Activated CD4-positive, alpha-beta memory T cell treated with anti-CD3 and anti-CD28 coated beads, Interleukin-2, amount 10 ng/mL, durations not matched to agents 7 days and 5 days (primary cell): ENCODE results near the gene RGS14. TPM values are rescaled to one million over a fixed set of nuclear protein-coding genes. Genes with fewer than 3 reads are reported as not detected.

Source experiments
- CTCF ChIA-PET: fragments of 350-600 bp; sonication (Branson Sonifier 250); formaldehyde crosslinking; loops from one replicate; lab custom pipeline; 2021; ENCODE audit warnings: antibody characterized with exemption, inconsistent platforms; lab: Charles Lee
- POLR2A ChIA-PET: fragments of 350-600 bp; sonication (Branson Sonifier 250); formaldehyde crosslinking; loops from one replicate; lab custom pipeline; 2021; ENCODE audit warnings: antibody characterized with exemption; lab: Charles Lee
- DNase-seq: peaks from one replicate; pipeline ENCODE4 v3.0.0-alpha.2; 2020
- H3K27ac Mint-ChIP-seq: one replicate; pipeline ENCODE4 v1.8.0; 2021; ENCODE audit warnings: mild to moderate bottlenecking, mixed read lengths
- H3K27me3 Mint-ChIP-seq: one replicate; pipeline ENCODE4 v1.8.0; 2021; ENCODE audit warnings: mixed read lengths
- H3K36me3 Mint-ChIP-seq: one replicate; pipeline ENCODE4 v1.8.0; 2021; ENCODE audit warnings: low read depth, mixed read lengths
- H3K4me1 Mint-ChIP-seq: one replicate; pipeline ENCODE4 v1.8.0; 2021; ENCODE audit warnings: mixed read lengths
- H3K4me3 Mint-ChIP-seq: one replicate; pipeline ENCODE4 v1.8.0; 2021; ENCODE audit warnings: mild to moderate bottlenecking, mixed read lengths
- H3K9me3 Mint-ChIP-seq: one replicate; pipeline ENCODE4 v1.8.0; 2021; ENCODE audit warnings: mixed read lengths
- total RNA-seq, 2 experiments: library from RNA; stranded (reverse); gene quantifications; one replicate each; pipeline ENCODE4 v1.2.3, GENCODE V29; 2021

The RGS14 gene, protein sequence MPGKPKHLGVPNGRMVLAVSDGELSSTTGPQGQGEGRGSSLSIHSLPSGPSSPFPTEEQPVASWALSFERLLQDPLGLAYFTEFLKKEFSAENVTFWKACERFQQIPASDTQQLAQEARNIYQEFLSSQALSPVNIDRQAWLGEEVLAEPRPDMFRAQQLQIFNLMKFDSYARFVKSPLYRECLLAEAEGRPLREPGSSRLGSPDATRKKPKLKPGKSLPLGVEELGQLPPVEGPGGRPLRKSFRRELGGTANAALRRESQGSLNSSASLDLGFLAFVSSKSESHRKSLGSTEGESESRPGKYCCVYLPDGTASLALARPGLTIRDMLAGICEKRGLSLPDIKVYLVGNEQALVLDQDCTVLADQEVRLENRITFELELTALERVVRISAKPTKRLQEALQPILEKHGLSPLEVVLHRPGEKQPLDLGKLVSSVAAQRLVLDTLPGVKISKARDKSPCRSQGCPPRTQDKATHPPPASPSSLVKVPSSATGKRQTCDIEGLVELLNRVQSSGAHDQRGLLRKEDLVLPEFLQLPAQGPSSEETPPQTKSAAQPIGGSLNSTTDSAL
- 100 to 1,000 TPM; 103 to 107 TPM for total RNA-seq

DNA sequence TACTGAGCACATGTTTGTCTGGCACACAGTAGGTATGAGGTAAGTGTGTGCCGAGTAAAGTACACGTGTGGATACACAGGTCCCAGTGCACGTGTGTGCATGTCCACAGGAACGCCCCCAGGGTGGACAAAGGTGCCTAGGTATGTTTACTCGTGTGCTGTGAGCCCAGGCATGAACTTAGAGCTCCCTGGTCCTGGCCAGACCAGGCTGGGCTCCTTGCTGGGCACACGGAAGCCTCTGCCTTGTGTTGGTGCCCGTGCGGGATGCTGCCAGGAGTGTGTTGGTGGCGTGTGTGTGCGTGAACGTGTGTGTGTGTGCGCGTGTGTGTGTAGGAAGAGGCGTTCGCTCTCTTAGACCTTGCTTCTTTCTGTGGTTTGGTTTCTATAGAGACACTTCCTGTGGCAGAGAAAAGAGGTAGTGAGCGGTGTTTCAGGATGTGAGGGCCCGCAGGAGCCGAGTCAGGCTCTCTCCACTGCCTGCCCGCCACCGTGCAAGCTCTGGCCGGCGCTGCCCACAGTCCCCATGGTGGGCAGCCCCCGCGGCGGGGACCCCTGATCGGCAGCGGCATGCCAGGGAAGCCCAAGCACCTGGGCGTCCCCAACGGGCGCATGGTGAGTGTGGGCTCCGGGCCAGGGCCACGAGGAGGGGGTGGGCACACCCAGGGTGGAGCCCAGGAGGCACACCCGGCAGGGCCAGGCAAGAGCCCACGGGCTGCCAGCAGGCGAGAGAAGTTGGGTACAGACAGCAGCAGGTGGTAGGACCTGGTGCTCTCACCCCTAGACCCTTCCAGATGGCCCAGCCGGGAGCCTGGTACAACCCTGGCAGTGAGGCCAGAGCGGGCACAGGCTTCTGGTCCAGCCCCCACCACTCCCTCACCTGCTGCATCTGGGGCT is at the start of gene RGS14:
Gene RGS14, plus strand, starts transcription at position 466 of the 893 bp plus-strand sequence. Its CDS starts 101 bp downstream, at position 567.
- CTCF ChIA-PET: interaction anchor here (0.7 to 5.8 kb wide), 7 partner anchors 13 to 144 kb away, joined by 3 to 47 read pairs (median 4); no protein-coding TSS in a partner anchor
- peak; percentile 74 for DNase-seq
- Mint-ChIP-seq H3K27ac (peak within 1 kb of the TSS; percentile 70), H3K9me3 (peaks cover 18% of the 10 kb centered on the region), H3K27me3 (no peaks in the 10 kb centered on the region), H3K36me3 (peaks cover 49% of the 10 kb centered on the region), H3K4me1 (peaks cover 81% of the 10 kb centered on the region), H3K4me3 (peak within 1 kb of the TSS; percentile 95)
- POLR2A ChIA-PET: interaction anchor here (1.1 to 8.7 kb wide), 9 partner anchors 9 to 98 kb away, joined by 3 to 62 read pairs (median 6); no protein-coding TSS in a partner anchor

DNA sequence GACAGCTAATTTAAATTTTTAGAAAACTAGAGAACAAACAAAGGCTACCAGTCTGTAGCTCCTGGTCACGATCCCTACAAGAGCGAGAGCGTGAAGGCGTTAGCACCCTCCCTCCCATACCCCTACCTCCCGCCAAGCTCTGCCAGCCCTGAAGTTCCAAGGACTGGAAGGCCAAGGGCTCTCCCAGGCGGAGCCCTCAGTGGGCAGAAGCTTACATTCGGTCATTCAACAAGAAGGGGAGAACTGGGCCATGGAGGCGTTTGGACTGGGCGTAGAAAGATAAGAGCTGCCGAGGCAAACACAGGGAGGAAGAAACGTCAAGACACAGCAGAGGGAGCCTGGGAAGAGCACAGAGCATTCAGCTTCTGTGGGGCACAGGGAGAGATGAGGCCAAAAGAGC is 49.0 kb upstream of the RGS14 start:
- Mint-ChIP-seq H3K27ac (peak overlapping the region; percentile 38), H3K4me1 (peaks cover 70% of the 10 kb centered on the region), H3K9me3 (no peaks in the 10 kb centered on the region), H3K4me3 (peak overlapping the region; percentile 21), H3K27me3 (no peaks in the 10 kb centered on the region), H3K36me3 (peaks cover 65% of the 10 kb centered on the region)
- DNase-seq: no peak
- POLR2A ChIA-PET: interaction anchor here (1.2 to 6.2 kb wide), 6 partner anchors 7 to 147 kb away, joined by 4 to 68 read pairs (median 12); partner anchors contain the start of genes GRK6, LMAN2, PRELID1 and RAB24
- CTCF ChIA-PET: interaction anchor here (0.7 to 4.0 kb wide), 21 partner anchors 10 to 648 kb away, joined by 3 to 43 read pairs (median 5); partner anchors contain the start of genes GRK6, LMAN2 and PDLIM7

DNA sequence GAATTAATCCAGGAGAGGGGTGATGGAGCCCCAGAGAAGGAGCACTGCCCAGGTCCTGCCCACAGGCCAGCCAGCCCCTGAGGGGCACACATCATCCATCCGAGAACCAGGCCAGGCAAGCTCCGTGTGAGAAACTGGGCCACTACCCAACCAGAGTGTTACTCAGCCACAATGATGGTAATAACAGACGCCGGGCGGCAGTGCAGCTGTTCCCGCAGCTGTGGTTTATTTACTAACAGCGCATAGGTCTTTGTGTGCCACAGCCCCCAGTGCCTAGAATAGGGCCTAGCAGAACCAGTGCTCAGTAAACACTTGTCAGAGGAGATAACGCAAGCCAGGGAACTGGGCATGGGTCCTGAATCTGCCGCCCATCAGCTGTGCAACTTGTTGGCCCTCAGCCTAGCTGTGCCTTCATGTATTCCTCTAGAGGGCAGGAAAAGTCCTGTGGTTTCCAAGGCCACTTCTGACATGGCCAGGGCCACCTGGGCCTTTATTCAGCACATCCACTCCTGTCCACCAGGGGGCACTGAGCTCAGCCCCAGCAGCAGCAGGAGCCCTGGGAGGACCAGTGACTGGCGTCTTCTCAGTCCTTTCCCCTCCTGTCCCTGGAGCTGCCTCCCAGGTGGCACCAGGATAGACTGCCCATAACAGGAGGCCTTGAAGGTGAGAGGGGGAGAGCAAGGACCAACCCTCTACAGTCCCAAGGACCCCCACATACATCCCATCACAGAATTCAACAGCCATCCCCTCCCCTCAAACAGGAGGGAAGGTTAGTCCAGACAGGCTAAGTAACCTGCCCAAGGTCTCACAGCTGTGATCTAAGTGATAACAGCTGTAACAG is 48.2 kb upstream of the RGS14 start:
- ChIA-PET POLR2A (interaction anchor here (0.6 to 6.2 kb wide), 15 partner anchors 8 to 188 kb away, joined by 3 to 68 read pairs (median 4); partner anchors contain the start of genes GRK6, LMAN2, PDLIM7 and PRELID1), CTCF (interaction anchor here (0.6 to 4.0 kb wide), 53 partner anchors 8 to 649 kb away, joined by 3 to 43 read pairs (median 4); partner anchors contain the start of genes GRK6, LMAN2, NSD1 and PDLIM7)
- H3K9me3 Mint-ChIP-seq: no peaks in the 10 kb centered on the region
- peaks cover 73% of the 10 kb centered on the region for H3K4me1 Mint-ChIP-seq
- H3K27me3 Mint-ChIP-seq: no peaks in the 10 kb centered on the region
- H3K36me3 Mint-ChIP-seq: peaks cover 57% of the 10 kb centered on the region
- DNase-seq: peak; percentile 79
- H3K27ac Mint-ChIP-seq: peak overlapping the region; percentile 72
- H3K4me3 Mint-ChIP-seq: peak overlapping the region; percentile 94

DNA sequence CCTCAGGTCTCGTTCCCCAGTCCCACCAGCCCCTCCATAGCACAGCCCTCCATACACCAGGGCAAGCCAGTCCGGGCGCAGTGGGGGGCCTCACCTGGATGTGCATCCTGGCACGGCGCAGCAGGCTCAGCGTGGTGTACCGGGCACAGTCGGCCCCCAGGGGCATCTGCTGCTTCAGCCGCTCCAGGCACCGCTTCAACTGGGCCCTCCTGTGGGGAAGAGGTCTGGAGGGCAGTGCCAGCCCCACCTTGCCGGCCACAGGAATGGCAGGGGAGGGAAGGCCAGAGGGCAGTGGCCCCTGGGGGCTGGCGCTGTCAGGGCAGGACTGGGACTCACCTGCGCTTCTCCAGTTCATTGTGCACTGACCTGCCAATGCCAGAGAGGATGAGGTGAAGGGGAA is 47.4 kb upstream of the RGS14 start:
- peak overlapping the region; percentile 86 for H3K27ac Mint-ChIP-seq
- CTCF ChIA-PET: interaction anchor here (0.6 to 4.0 kb wide), 44 partner anchors 9 to 287 kb away, joined by 3 to 43 read pairs (median 4); partner anchors contain the start of genes DDX41, LMAN2 and NSD1
- no peaks in the 10 kb centered on the region for H3K9me3 Mint-ChIP-seq
- POLR2A ChIA-PET: interaction anchor here (0.6 to 6.2 kb wide), 16 partner anchors 9 to 419 kb away, joined by 3 to 68 read pairs (median 4); partner anchors contain the start of genes GRK6, LMAN2, PDLIM7 and PRELID1
- no peaks in the 10 kb centered on the region for H3K27me3 Mint-ChIP-seq
- peak overlapping the region; percentile 94 for H3K4me3 Mint-ChIP-seq
- peaks cover 70% of the 10 kb centered on the region for H3K4me1 Mint-ChIP-seq
- DNase-seq: no peak
- peaks cover 50% of the 10 kb centered on the region for H3K36me3 Mint-ChIP-seq

DNA sequence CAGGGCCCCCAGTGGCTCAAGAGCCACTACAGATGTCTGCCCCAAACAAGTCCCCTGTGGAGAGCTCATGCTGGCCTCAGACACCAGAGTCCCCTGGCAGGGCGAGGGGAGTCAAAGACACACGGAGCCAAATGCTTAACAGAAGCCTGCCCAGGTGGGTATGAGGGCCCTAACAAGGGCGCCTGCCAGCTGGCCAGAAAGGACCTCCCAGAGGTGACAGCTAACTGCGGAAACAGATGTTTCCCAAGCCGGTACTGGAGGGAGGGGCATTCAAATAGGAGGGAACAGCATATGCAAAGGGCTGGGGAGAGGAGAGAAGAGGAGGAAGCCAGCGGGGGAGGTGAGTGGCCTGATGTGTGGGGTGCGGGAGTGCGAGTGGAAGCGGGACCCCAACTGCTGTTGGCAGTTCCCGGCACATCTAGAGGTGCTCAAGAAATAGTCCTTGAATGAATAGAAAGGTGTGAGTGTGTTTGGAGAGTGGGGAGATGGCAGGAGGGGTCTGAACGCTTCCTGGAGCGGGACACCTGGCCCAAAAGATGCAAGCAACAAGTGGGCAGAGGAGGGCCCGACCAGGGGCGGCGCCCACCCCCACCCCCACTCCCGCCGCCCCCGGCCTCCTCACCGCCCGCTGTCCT is 46.9 kb upstream of the RGS14 start:
- H3K4me3 Mint-ChIP-seq: peak overlapping the region; percentile 94
- H3K27ac Mint-ChIP-seq: peak overlapping the region; percentile 86
- H3K27me3 Mint-ChIP-seq: no peaks in the 10 kb centered on the region
- peak; percentile 57 for DNase-seq
- POLR2A ChIA-PET: interaction anchor here (0.6 to 6.2 kb wide), 19 partner anchors 9 to 419 kb away, joined by 3 to 68 read pairs (median 4); partner anchors contain the start of genes GRK6, LMAN2, PDLIM7 and PRELID1
- CTCF ChIA-PET: interaction anchor here (0.5 to 4.0 kb wide), 26 partner anchors 10 to 287 kb away, joined by 3 to 43 read pairs (median 5); partner anchors contain the start of gene DDX41
- H3K9me3 Mint-ChIP-seq: no peaks in the 10 kb centered on the region
- H3K4me1 Mint-ChIP-seq: peaks cover 69% of the 10 kb centered on the region
- peaks cover 45% of the 10 kb centered on the region for H3K36me3 Mint-ChIP-seq

DNA sequence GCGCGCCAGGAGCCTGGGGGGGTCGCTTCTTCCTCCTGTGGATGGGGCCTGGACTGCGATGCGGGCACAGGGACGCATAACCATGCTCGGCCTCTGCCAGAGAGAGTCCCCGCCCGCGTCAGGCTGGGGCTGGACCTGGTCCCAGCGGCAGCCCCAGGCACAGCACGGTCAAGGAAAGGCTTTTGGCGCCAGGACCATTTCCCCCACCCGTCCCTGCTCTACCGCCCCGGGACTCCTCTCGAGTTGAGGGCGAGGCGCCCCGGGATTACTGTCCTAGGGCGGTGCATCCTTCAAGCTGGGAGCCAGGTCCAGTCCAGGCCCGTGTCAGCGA is 46.4 kb upstream of the RGS14 start:
- Mint-ChIP-seq H3K9me3 (no peaks in the 10 kb centered on the region), H3K36me3 (peaks cover 44% of the 10 kb centered on the region), H3K4me3 (peak overlapping the region; percentile 94), H3K27me3 (no peaks in the 10 kb centered on the region), H3K4me1 (peaks cover 69% of the 10 kb centered on the region), H3K27ac (peak overlapping the region; percentile 75)
- ChIA-PET CTCF (interaction anchor here (0.5 to 4.0 kb wide), 9 partner anchors 10 to 186 kb away, joined by 5 to 43 read pairs (median 11); partner anchors contain the start of gene PDLIM7), POLR2A (interaction anchor here (1.0 to 6.2 kb wide), 13 partner anchors 10 to 205 kb away, joined by 3 to 68 read pairs (median 11); partner anchors contain the start of genes LMAN2, PRELID1, PRR7 and RAB24)
- DNase-seq: no peak

DNA sequence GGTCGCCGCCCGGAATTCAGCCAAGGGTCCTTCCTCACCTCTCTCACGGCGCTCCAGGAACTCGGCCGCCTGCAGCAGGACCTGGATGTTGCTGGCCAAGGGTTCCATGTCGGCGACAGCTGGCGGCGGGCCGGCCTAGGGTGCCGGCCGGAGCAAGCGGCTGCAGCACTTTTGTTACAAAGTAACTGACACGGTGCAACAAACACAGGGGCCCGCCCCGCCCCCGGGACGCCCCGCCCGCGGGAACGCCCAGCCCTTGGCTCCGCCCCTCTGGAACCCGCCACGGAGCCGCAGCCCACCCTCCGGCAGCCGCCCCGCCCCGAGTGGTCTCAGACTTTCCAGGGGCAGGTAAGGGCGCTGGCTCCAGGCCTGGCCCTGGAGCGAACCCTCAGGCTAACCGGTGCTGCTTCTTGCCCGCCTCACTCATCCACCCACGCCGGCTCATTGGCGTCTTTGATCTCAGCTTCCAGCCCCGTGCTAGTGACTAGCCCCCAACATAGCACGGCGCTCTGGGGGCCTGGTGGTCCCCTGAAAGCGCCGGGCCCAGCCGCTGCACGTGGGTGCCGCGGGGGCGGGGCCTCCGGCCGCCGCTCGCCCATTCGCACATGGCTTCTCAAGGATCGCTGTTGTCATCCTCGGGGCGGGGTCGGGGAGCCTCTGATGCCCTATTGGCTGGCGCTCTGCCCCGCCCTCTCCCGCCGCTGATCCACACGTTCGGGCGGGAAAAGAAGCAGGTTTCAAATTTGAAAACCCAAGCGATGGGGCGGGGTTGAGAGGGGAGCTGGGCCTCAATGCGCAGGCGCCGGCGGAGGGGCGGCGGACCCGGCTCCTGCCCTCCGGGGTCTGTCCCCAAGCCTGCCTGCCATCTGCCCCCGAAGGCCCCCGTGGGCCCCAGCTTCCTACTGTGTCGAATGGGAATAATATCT is 45.7 kb upstream of the RGS14 start, which contains the start of gene MXD3:
Gene MXD3, minus strand, starts transcription at position 176 of the 926 bp plus-strand sequence. Its CDS starts 68 bp downstream, at position 108.
- Mint-ChIP-seq H3K27ac (peak within 1 kb of the TSS; percentile 89), H3K9me3 (no peaks in the 10 kb centered on the region), H3K4me1 (peaks cover 66% of the 10 kb centered on the region), H3K27me3 (no peaks in the 10 kb centered on the region), H3K36me3 (peaks cover 38% of the 10 kb centered on the region), H3K4me3 (peak within 1 kb of the TSS; percentile 94)
- POLR2A ChIA-PET: interaction anchor here (0.6 to 6.2 kb wide), 38 partner anchors 10 to 776 kb away, joined by 3 to 68 read pairs (median 5); partner anchors contain the start of genes GRK6, LMAN2, NSD1 and PRELID1
- CTCF ChIA-PET: interaction anchor here (0.6 to 4.0 kb wide), 23 partner anchors 8 to 201 kb away, joined by 3 to 43 read pairs (median 6); partner anchors contain the start of genes LMAN2, PDLIM7, PRELID1 and RAB24
- DNase-seq: peak; percentile 99

DNA sequence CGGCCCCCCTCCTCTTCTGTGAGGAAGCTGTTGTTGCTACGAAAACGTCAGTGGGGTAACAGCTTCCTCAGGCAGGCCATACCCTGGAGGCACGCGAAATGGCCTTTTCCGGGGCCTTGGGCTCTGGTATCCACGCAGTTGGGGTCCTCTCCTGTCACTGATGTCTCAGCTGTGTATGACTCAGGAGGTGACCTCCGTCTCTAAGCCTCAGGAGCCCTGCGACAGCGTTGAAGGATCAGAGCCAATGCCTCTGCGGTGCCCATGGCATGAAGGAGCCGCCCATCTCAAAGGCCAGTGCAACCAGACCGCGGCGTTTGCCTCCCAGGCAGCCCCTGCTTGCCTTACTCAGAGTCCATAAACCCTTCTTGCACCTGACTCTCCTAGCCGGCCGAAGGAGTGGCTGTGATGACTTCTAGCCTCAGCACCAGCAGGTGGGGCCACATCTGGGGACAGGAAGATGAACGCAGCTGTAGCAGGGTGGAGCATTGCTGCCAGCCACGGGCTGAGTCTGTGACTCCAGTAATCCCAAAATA is 45.0 kb upstream of the RGS14 start:
- CTCF ChIA-PET: interaction anchor here (0.6 to 2.7 kb wide), 22 partner anchors 9 to 201 kb away, joined by 3 to 24 read pairs (median 6); partner anchors contain the start of genes LMAN2, PDLIM7, PRELID1 and RAB24
- peak overlapping the region; percentile 89 for H3K27ac Mint-ChIP-seq
- H3K4me1 Mint-ChIP-seq: peaks cover 67% of the 10 kb centered on the region
- peaks cover 38% of the 10 kb centered on the region for H3K36me3 Mint-ChIP-seq
- H3K4me3 Mint-ChIP-seq: peak overlapping the region; percentile 94
- H3K9me3 Mint-ChIP-seq: no peaks in the 10 kb centered on the region
- no peaks in the 10 kb centered on the region for H3K27me3 Mint-ChIP-seq
- POLR2A ChIA-PET: interaction anchor here (0.6 to 6.2 kb wide), 38 partner anchors 9 to 777 kb away, joined by 3 to 68 read pairs (median 5); partner anchors contain the start of genes GRK6, LMAN2, NSD1 and PRELID1
- peak; percentile 72 for DNase-seq

DNA sequence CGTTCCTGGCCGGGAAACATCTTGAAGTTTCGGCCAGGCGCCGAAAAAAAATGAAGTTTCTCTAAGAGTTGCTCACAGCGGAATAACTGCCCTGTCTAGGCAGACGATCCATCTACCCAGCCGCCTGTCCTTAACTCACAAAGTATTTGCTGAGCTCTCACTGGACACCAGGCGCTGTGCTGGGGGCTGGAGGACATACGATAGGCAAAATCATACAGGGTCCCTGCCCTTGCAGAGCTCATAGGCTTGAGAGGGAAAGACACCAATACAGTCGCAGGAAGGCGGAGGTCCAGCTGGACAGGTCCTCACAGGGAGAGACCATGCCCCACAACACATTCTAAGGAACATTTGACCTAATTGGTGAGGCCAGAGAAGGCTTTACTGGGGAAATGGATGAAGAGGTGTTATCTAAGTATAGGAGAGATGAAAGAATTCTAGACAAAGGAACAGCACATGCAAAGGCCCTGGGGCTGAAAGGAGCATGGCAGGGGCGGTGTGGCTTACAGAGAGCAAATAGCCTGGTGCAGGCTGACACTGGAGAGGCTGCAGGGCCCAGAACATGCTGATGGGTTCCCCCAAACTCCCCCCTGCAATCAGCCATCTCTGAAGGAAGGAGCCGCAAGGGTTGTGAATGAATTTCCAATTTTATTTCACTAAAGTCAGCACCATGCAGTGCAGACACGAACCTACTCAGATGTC is 44.0 kb upstream of the RGS14 start:
- ChIA-PET CTCF (interaction anchor here (0.7 to 2.7 kb wide), 10 partner anchors 10 to 200 kb away, joined by 3 to 24 read pairs (median 10); partner anchors contain the start of genes LMAN2, PRELID1 and RAB24), POLR2A (interaction anchor here (0.6 to 6.2 kb wide), 22 partner anchors 10 to 778 kb away, joined by 3 to 68 read pairs (median 6); partner anchors contain the start of genes GRK6, LMAN2, NSD1 and PRELID1)
- Mint-ChIP-seq H3K4me1 (peaks cover 68% of the 10 kb centered on the region), H3K9me3 (no peaks in the 10 kb centered on the region), H3K36me3 (peaks cover 29% of the 10 kb centered on the region), H3K27me3 (no peaks in the 10 kb centered on the region), H3K27ac (peak overlapping the region; percentile 40), H3K4me3 (peak overlapping the region; percentile 94)
- DNase-seq: no peak
